Measurements from ENCODE around the gene AKR1E2.

AKR1E2 gene

GRCh38 chr10:4802711-4803487 lies 23.1 kb upstream of the AKR1E2 start:
- TF ChIP-seq CTCF (conservative IDR thresholded peaks at IDR 0.05; ENCODE audit: low read length): no peak
- H3K4me3 ChIP-seq (ENCODE audit: low read length): no peak overlapping the region

GRCh38 chr10:4803822-4804221 lies 22.2 kb upstream of the AKR1E2 start:
- H3K4me3 ChIP-seq (ENCODE audit: low read length): no peak overlapping the region; the same call in 1 of the 2 replicates
- DNase-seq (ENCODE audit: low read depth): no peak
- TF ChIP-seq CTCF (conservative IDR thresholded peaks at IDR 0.05; ENCODE audit: low read length): no peak

More at GRCh38 chr10:4802711-4803487, 23.1 kb upstream of the AKR1E2 start:
- no peak for DNase-seq (ENCODE audit: low read depth)

- no peak for TF ChIP-seq CTCF (conservative IDR thresholded peaks at IDR 0.05; ENCODE audit: low read length)
- H3K4me3 ChIP-seq (ENCODE audit: low read length): 0 out of 2 replicates have a peak overlapping the region, but pooled peaks have one; percentile 0
- peak; percentile 78 for DNase-seq (ENCODE audit: low read depth)
Observed at GRCh38 chr10:4804465-4804864, 21.5 kb upstream of the AKR1E2 start.

DNA sequence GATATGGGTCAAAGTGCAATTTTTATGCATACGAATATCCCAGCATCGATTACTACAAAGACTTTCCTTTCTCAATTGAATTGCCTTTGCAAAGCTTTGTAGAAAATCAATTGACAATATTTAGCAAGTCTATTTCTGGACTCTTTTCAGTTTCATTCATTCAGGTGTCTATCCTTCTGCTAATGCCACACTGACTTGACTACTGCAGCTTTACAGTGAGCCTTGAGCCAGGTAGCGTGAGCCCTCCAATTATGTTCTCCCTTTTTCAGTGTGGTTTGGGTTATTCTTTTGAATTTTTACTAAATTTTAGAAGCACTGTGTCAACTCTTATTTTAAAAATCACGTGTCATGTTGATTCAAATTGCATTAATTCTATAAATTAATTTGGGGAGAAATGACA lies 19.5 kb upstream of the AKR1E2 start:
- H3K4me3 ChIP-seq (ENCODE audit: low read length): no peak overlapping the region
- TF ChIP-seq CTCF (conservative IDR thresholded peaks at IDR 0.05; ENCODE audit: low read length): no peak
- no peak for DNase-seq (ENCODE audit: low read depth)

DNA sequence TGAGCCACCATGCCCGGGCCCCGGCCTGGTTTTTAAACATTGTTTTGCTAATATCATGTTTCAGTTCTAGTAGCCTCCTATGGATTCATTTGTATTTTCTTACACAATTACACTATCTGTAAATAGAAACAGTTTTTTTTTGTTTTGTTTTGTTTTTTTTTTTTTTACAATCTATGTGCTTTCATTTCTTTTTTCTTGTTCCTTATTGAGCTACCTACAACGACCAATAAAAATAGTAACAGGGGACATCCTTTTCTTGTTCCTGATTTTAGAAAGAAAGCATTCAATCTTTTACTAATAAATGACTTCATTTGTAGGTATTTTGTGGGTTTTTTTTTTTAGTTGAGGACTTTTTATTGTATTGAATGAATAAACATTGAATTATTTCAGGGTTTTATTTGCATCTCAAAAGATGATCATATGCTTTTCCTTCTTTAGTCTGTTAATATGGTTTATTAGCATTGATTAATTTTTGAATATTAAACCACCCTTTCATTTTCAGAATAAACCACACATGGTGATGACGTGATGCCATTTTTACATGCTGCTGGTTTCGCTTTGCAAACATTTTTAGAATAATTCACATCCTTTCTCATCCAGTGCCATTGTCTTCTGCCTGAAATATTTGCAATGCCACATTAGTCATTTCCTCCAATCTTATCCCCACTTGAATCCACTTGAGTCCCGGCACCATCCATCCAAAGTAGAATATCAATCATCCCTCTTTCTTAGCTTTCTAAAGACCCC lies 18.1 kb upstream of the AKR1E2 start:
- no peak for TF ChIP-seq CTCF (conservative IDR thresholded peaks at IDR 0.05; ENCODE audit: low read length)
- DNase-seq (ENCODE audit: low read depth): peak; percentile 89

DNA sequence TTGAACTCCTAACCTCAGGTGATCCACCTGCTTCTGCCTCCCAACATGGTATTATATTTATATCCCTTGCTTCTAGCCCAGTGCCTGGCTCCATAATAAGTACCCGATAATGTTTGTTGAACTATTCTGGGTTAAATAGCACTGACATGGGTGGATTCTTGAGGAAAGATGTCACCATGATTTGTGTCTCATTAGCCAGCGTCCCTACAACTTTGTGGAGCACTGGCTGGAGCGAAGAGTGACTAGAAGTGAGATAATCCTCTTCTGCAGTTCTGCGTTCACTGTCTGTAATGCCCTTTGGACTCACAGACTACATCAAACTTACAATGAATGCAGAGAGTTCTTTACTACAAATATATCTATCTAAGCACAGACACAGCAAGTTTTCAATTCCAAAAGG lies 16.9 kb upstream of the AKR1E2 start:
- no peak for DNase-seq (ENCODE audit: low read depth)
- no peak for TF ChIP-seq CTCF (conservative IDR thresholded peaks at IDR 0.05; ENCODE audit: low read length)
- H3K4me3 ChIP-seq (ENCODE audit: low read length): no peak overlapping the region

More for the DNA sequence above, 18.1 kb upstream of the AKR1E2 start:
- no peak overlapping the region for H3K4me3 ChIP-seq (ENCODE audit: low read length)

Data from AG10803 (cell line).